IMR-90 (cell line): ENCODE results near the gene SUV39H2. TPM values are rescaled to one million over a fixed set of nuclear protein-coding genes. Genes with fewer than 3 reads are reported as not detected.

ENCODE experiments used
- ATAC-seq: fragments of 200-7000 bp; cut with Tn5 transposase; 2 replicates; pipeline ENCODE4 v1.9.1; 2020; ENCODE audit warnings: low read depth, mild to moderate bottlenecking, moderate library complexity
- BruUV-seq: library from RNA; stranded (reverse); fragments of 400-500 nt; replicated peaks from 2 replicates; lab custom pipeline; 2021; lab: Mats Ljungman, UMichigan
- CTCF ChIA-PET: fragments of 300-600 bp; formaldehyde crosslinking; extraction: SDS; loops from one replicate; lab custom pipeline; 2021; ENCODE audit warnings: antibody characterized with exemption; lab: Yijun Ruan, JAX
- POLR2A ChIA-PET: fragments of 300-600 bp; sonication (Branson Sonifier 250); formaldehyde crosslinking; loops from one replicate; lab custom pipeline; 2022; ENCODE audit warnings: antibody characterized with exemption; ENCODE audit not compliant: unreplicated experiment; lab: Charles Lee
- DNase-seq: peaks from one replicate; pipeline ENCODE4 v3.0.0; 2013
- H2AFZ ChIP-seq: replicated peaks from 2 replicates; pipeline ENCODE3; 2013; ENCODE audit warnings: low read length, mild to moderate bottlenecking; ENCODE audit not compliant: poor library complexity
- H2AK5ac ChIP-seq: 2 replicates; pipeline ENCODE4 v1.6.1; 2013; ENCODE audit warnings: low read depth, low read length, inconsistent platforms
- H2AK9ac ChIP-seq: replicated peaks from 2 replicates; pipeline ENCODE3; 2013; ENCODE audit warnings: mild to moderate bottlenecking, low read depth, low read length, moderate library complexity; ENCODE audit not compliant: poor library complexity
- H2BK120ac ChIP-seq: 2 replicates; pipeline ENCODE4 v1.6.1; 2013; ENCODE audit warnings: low read depth, low read length, inconsistent platforms
- H2BK15ac ChIP-seq: 3 replicates; pipeline ENCODE4 v1.6.1; 2013; ENCODE audit warnings: low read depth, low read length, inconsistent platforms
- H2BK20ac ChIP-seq: 2 replicates; pipeline ENCODE4 v1.6.1; 2013; ENCODE audit warnings: low read depth, mild to moderate bottlenecking, inconsistent platforms, low read length, moderate library complexity
- H2BK5ac ChIP-seq: 2 replicates; pipeline ENCODE4 v1.6.1; 2013; ENCODE audit warnings: mild to moderate bottlenecking, low read depth, low read length, inconsistent platforms; ENCODE audit not compliant: poor library complexity, severe bottlenecking
- H3K14ac ChIP-seq: replicated peaks from 2 replicates; pipeline ENCODE4 v1.6.1; 2013; ENCODE audit warnings: low read depth, low read length, inconsistent platforms
- H3K18ac ChIP-seq: 2 replicates; pipeline ENCODE4 v1.6.1; 2013; ENCODE audit warnings: low read depth, low read length, control low read depth
- H3K23ac ChIP-seq: 2 replicates; pipeline ENCODE4 v1.6.1; 2013; ENCODE audit warnings: low read depth, low read length, inconsistent platforms
- H3K27ac ChIP-seq: 2 replicates; pipeline ENCODE4 v1.5.1; 2013; ENCODE audit warnings: mild to moderate bottlenecking, control low read depth, low read length; ENCODE audit not compliant: insufficient read depth
- H3K27me3 ChIP-seq: 2 replicates; pipeline ENCODE4 v1.6.1; 2013; ENCODE audit warnings: low read length; ENCODE audit not compliant: control insufficient read depth, insufficient read depth
- H3K36me3 ChIP-seq: 2 replicates; pipeline ENCODE4 v1.6.1; 2013; ENCODE audit warnings: low read length, mixed read lengths; ENCODE audit not compliant: control insufficient read depth, insufficient read depth
- H3K4ac ChIP-seq: 2 replicates; pipeline ENCODE4 v1.6.1; 2013; ENCODE audit warnings: low read depth, low read length, inconsistent platforms
- H3K4me1 ChIP-seq: 2 replicates; pipeline ENCODE4 v1.6.1; 2013; ENCODE audit warnings: low read length, mixed read lengths; ENCODE audit not compliant: control insufficient read depth, insufficient read depth
- H3K4me2 ChIP-seq: 2 replicates; pipeline ENCODE4 v1.6.1; 2013; ENCODE audit warnings: low read depth, mild to moderate bottlenecking, control low read depth, low read length, moderate library complexity
- H3K4me3 ChIP-seq: 2 replicates; pipeline ENCODE4 v1.5.1; 2013; ENCODE audit warnings: low read depth, mild to moderate bottlenecking, control low read depth, low read length, moderate library complexity; ENCODE audit not compliant: insufficient read depth
- H3K56ac ChIP-seq: 2 replicates; pipeline ENCODE4 v1.6.1; 2013; ENCODE audit warnings: low read length, inconsistent platforms; ENCODE audit not compliant: insufficient read depth; ENCODE audit errors: extremely low read depth
- H3K79me1 ChIP-seq, 2 experiments: 2 replicates each; pipeline ENCODE4 v1.6.1; 2013; ENCODE audit warnings: low read length in 2 of 2, inconsistent platforms in 1 of 2, low read depth in 1 of 2
- H3K9ac ChIP-seq: 2 replicates; pipeline ENCODE4 v1.6.1; 2013; ENCODE audit warnings: low read depth, low read length, control low read depth
- H3K9me1 ChIP-seq: 2 replicates; pipeline ENCODE4 v1.6.1; 2013; ENCODE audit warnings: low read length, inconsistent platforms; ENCODE audit not compliant: insufficient read depth
- H3K9me3 ChIP-seq: 2 replicates; pipeline ENCODE4 v1.6.1; 2013; ENCODE audit warnings: low read length; ENCODE audit not compliant: control insufficient read depth, insufficient read depth
- H4K20me1 ChIP-seq: 2 replicates; pipeline ENCODE4 v1.6.1; 2013; ENCODE audit warnings: low read length, inconsistent platforms; ENCODE audit not compliant: insufficient read depth
- H4K5ac ChIP-seq: 2 replicates; pipeline ENCODE4 v1.6.1; 2013; ENCODE audit warnings: mild to moderate bottlenecking, low read depth, low read length, control low read depth
- H4K8ac ChIP-seq, 2 experiments: 2 replicates each; pipeline ENCODE4 v1.6.1; 2013; ENCODE audit warnings: low read depth in 2 of 2, low read length in 2 of 2, control low read depth in 1 of 2, inconsistent platforms in 1 of 2
- H4K91ac ChIP-seq: 2 replicates; pipeline ENCODE4 v1.6.1; 2013; ENCODE audit warnings: low read depth, low read length, inconsistent platforms; ENCODE audit not compliant: insufficient read depth
- BHLHE40 ChIP-seq: fragments of 150-350 bp; IDR thresholded peaks from 2 replicates; pipeline ENCODE4 v1.6.1; 2016; ENCODE audit warnings: mild to moderate bottlenecking, low read depth, low read length
- CEBPB ChIP-seq: IDR thresholded peaks from 2 replicates; pipeline ENCODE4 v1.6.1; 2012; ENCODE audit warnings: low read depth, low read length, improper control_type of control experiment
- CHD1 ChIP-seq: IDR thresholded peaks from 2 replicates; pipeline ENCODE4 v1.6.1; 2012; ENCODE audit warnings: low read depth, low read length, improper control_type of control experiment
- CTCF ChIP-seq: conservative IDR thresholded peaks from 2 replicates; pipeline ENCODE4 v1.5.1; 2012; ENCODE audit warnings: mild to moderate bottlenecking, low read depth, low read length, improper control_type of control experiment
- ELK1 ChIP-seq: fragments of 150-350 bp; IDR thresholded peaks from 2 replicates; pipeline ENCODE4 v1.6.1; 2016; ENCODE audit warnings: low read depth, mild to moderate bottlenecking, low read length, moderate library complexity, borderline replicate concordance
- FOS ChIP-seq: fragments of 150-350 bp; IDR thresholded peaks from 2 replicates; pipeline ENCODE4 v1.6.1; 2016; ENCODE audit warnings: low read depth, low read length
- MAFK ChIP-seq: IDR thresholded peaks from 2 replicates; pipeline ENCODE4 v1.6.1; 2012; ENCODE audit warnings: low read depth, low read length, improper control_type of control experiment
- MAZ ChIP-seq: IDR thresholded peaks from 2 replicates; pipeline ENCODE4 v1.6.1; 2012; ENCODE audit warnings: low read depth, mild to moderate bottlenecking, low read length, improper control_type of control experiment, moderate library complexity, borderline replicate concordance
- MXI1 ChIP-seq: IDR thresholded peaks from 2 replicates; pipeline ENCODE4 v1.6.1; 2012; ENCODE audit warnings: low read depth, mild to moderate bottlenecking, low read length, moderate library complexity, borderline replicate concordance
- NFE2L2 ChIP-seq: fragments of 150-350 bp; IDR thresholded peaks from 2 replicates; pipeline ENCODE4 v1.6.1; 2016; ENCODE audit warnings: low read depth, mild to moderate bottlenecking, low read length
- POLR2A ChIP-seq: IDR thresholded peaks from 2 replicates; pipeline ENCODE4 v1.6.1; 2012; ENCODE audit warnings: mild to moderate bottlenecking, low read depth, low read length
- RAD21 ChIP-seq: IDR thresholded peaks from 2 replicates; pipeline ENCODE4 v1.6.1; 2012; ENCODE audit warnings: low read length, improper control_type of control experiment
- RCOR1 ChIP-seq: IDR thresholded peaks from 2 replicates; pipeline ENCODE4 v1.6.1; 2012; ENCODE audit warnings: mild to moderate bottlenecking, low read length, improper control_type of control experiment; ENCODE audit not compliant: insufficient replicate concordance
- RFX5 ChIP-seq: IDR thresholded peaks from 2 replicates; pipeline ENCODE4 v1.8.0; 2012; ENCODE audit warnings: low read depth, mild to moderate bottlenecking, low read length, moderate library complexity
- SMC3 ChIP-seq: fragments of 150-350 bp; IDR thresholded peaks from 2 replicates; pipeline ENCODE4 v1.6.1; 2016; ENCODE audit warnings: low read depth, mild to moderate bottlenecking, antibody characterized with exemption, low read length, moderate library complexity
- WGBS, 2 experiments: methylation state at CpG; one replicate each; pipeline versions ENCODE4 v1.1.5 to v1.1.7; 2013; ENCODE audit warnings: missing lambda C conversion rate in 2 of 2; ENCODE audit not compliant: insufficient read length in 1 of 2; ENCODE audit errors: extremely low coverage in 2 of 2; 5-methylcytosine and 5-hydroxymethylcytosine counted together
- dilution Hi-C: fragments of 300-500 bp; cut with HindIII; formaldehyde crosslinking; loops from one replicate; pipeline ENCODE4 v1.14.3; 2018; ENCODE audit warnings: low sequenced_read_pairs; ENCODE audit not compliant: unreplicated experiment
- in situ Hi-C: fragments of 300-500 bp; cut with MboI; formaldehyde crosslinking; loops from 3 replicates; pipeline ENCODE4 v1.14.3; 2019; ENCODE audit warnings: low sequenced_read_pairs, inconsistent platforms, mixed read lengths
- intact Hi-C: fragments of 100-400 bp; cut with micrococcal nuclease; formaldehyde crosslinking; loops from 2 replicates; pipeline ENCODE4 v1.10.0; 2022
- polyA plus RNA-seq, 3 experiments: library from polyadenylated mRNA; depleted of rRNA; stranded (reverse); fragments of >200 nt; gene quantifications; 2 replicates each; pipeline ENCODE4 v1.2.3, GENCODE V29; 2012; ENCODE audit warnings: low replicate concordance in 1 of 3
- total RNA-seq: library from RNA; depleted of rRNA; stranded (reverse); fragments of >200 nt; gene quantifications from 2 replicates; pipeline ENCODE4 v1.2.3, GENCODE V29; 2012
- TF ChIP-seq, protein P1 (sequence below): fragments of 150-350 bp; IDR thresholded peaks from 2 replicates; pipeline ENCODE4 v1.6.1; 2017; ENCODE audit warnings: mild to moderate bottlenecking, antibody characterized with exemption, low read length, low read depth

SUV39H2 gene
- total and polyA plus RNA-seq, 2 of the 4 experiments (the other 2 are of a cell fraction): 5.3 to 14.5 TPM

- Histone ChIP-seq H3K27ac (no peak overlapping the region), H2BK5ac (no peak overlapping the region), H3K14ac (no peak overlapping the region), H4K20me1 (no peaks in the 10 kb centered on the region), H2BK15ac (no peak overlapping the region), H4K91ac (no peak overlapping the region), H3K56ac (no peak overlapping the region), H3K36me3 (peaks cover 22% of the 10 kb centered on the region), H4K5ac (no peak overlapping the region), H3K9me3 (0 out of 2 replicates have a peak, but pooled peaks cover 2% of the 10 kb centered on the region), H2AK9ac (no peak overlapping the region), H2BK120ac (no peak overlapping the region), H2AFZ (no peak overlapping the region), H4K8ac (no peak overlapping the region), H2AK5ac (no peak overlapping the region), H3K4me3 (no peak overlapping the region), H3K9ac (no peak overlapping the region), H3K79me1 (peaks cover 4 to 5% of the 10 kb centered on the region in 2 experiments; a peak in 3 of 4 replicates), H3K4ac (no peak overlapping the region), H2BK20ac (no peak overlapping the region), H3K18ac (no peak overlapping the region), H3K23ac (no peak overlapping the region), H3K27me3 (no peaks in the 10 kb centered on the region), H3K4me1 (no peaks in the 10 kb centered on the region), H3K4me2 (no peak overlapping the region), H3K9me1 (0 out of 2 replicates have a peak, but pooled peaks cover 3% of the 10 kb centered on the region)
- no peak for ATAC-seq
- WGBS, 2 experiments: 100% methylated on average over 1 of the region's 2 CpGs; no CpG with 5 or more reads in 1 of the 2 experiments
- intact Hi-C loops (no loop called here), dilution Hi-C loops (no loop called here), in situ Hi-C loops (no loop called here)
- TF ChIP-seq CEBPB (no peak), ELK1 (no peak), RCOR1 (no peak), FOS (no peak), POLR2A (no peak), MAFK (no peak), RFX5 (no peak), CTCF (no peak), BHLHE40 (no peak), CHD1 (no peak), MXI1 (no peak), NFE2L2 (no peak), RAD21 (no peak), MAZ (no peak), SMC3 (no peak)
- TF ChIP-seq, protein P1, sequence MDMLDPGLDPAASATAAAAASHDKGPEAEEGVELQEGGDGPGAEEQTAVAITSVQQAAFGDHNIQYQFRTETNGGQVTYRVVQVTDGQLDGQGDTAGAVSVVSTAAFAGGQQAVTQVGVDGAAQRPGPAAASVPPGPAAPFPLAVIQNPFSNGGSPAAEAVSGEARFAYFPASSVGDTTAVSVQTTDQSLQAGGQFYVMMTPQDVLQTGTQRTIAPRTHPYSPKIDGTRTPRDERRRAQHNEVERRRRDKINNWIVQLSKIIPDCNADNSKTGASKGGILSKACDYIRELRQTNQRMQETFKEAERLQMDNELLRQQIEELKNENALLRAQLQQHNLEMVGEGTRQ: no peak
- DNase-seq: no peak
- no TSS peak for BruUV-seq
- CTCF ChIA-PET: no interaction called here
- POLR2A ChIA-PET: no interaction called here
Measured at GRCh38 chr10:14906765-14907164, 28.1 kb downstream of the SUV39H2 start.
